ENCODE data around the gene MXRA7. TPM values are rescaled to one million over a fixed set of nuclear protein-coding genes. Genes with fewer than 3 reads are reported as not detected.

MXRA7 gene
- total RNA-seq, 1 experiment from 2014 or later, result 77.9 TPM

- no peak overlapping the region for H3K27ac ChIP-seq (ENCODE audit: low read length)
- POLR2A ChIA-PET, result no interaction called here
- H3K9me3 ChIP-seq (ENCODE audit: control insufficient read depth, insufficient read depth, low read depth, low read length), result no peaks in the 10 kb centered on the region
- CTCF ChIA-PET, result no interaction called here
- in situ Hi-C loops (cut with HindIII; ENCODE audit: low pct_unique_long_range_greater_than_20kb, low sequenced_read_pairs), result no loop called here
- H3K4me1 ChIP-seq (ENCODE audit: control insufficient read depth, insufficient read depth, low read length), result peaks cover 38% of the 10 kb centered on the region
- ATAC-seq, result no peak
- H3K36me3 ChIP-seq (ENCODE audit: control insufficient read depth, insufficient read depth, low read length), result no peaks in the 10 kb centered on the region
- no TSS peak for BruUV-seq (replicated peaks)
- H3K27me3 ChIP-seq (ENCODE audit: control insufficient read depth, insufficient read depth, low read length), result no peaks in the 10 kb centered on the region
- no peak for DNase-seq (ENCODE audit: low read depth, low spot score)
- H3K4me3 ChIP-seq (ENCODE audit: low read depth in 2 of 2, low read length in 2 of 2), result no peak overlapping the region
- intact Hi-C loops (cut with micrococcal nuclease; ENCODE audit: unreplicated experiment), result no loop called here
- TF ChIP-seq, protein P1, sequence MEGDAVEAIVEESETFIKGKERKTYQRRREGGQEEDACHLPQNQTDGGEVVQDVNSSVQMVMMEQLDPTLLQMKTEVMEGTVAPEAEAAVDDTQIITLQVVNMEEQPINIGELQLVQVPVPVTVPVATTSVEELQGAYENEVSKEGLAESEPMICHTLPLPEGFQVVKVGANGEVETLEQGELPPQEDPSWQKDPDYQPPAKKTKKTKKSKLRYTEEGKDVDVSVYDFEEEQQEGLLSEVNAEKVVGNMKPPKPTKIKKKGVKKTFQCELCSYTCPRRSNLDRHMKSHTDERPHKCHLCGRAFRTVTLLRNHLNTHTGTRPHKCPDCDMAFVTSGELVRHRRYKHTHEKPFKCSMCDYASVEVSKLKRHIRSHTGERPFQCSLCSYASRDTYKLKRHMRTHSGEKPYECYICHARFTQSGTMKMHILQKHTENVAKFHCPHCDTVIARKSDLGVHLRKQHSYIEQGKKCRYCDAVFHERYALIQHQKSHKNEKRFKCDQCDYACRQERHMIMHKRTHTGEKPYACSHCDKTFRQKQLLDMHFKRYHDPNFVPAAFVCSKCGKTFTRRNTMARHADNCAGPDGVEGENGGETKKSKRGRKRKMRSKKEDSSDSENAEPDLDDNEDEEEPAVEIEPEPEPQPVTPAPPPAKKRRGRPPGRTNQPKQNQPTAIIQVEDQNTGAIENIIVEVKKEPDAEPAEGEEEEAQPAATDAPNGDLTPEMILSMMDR (IDR thresholded peaks at IDR 0.05), result no peak
Measured at GRCh38 chr17:76706817-76707216, 3.9 kb downstream of the MXRA7 start.

GRCh38 chr17:76704805-76705204 is 6.0 kb downstream of the MXRA7 start:
- intact Hi-C loops (cut with micrococcal nuclease; ENCODE audit: unreplicated experiment), result no loop called here
- CTCF ChIA-PET, result interaction anchor here (0.6 kb wide), 2 partner anchors 80 to 84 kb away, joined by 5 to 6 read pairs; no protein-coding TSS in a partner anchor

More at GRCh38 chr17:76704805-76705204, 6.0 kb downstream of the MXRA7 start:
- Histone ChIP-seq H3K27me3 (ENCODE audit: control insufficient read depth, insufficient read depth, low read length) (no peaks in the 10 kb centered on the region), H3K9me3 (ENCODE audit: control insufficient read depth, insufficient read depth, low read depth, low read length) (no peaks in the 10 kb centered on the region), H3K4me1 (ENCODE audit: control insufficient read depth, insufficient read depth, low read length) (peaks cover 33% of the 10 kb centered on the region), H3K36me3 (ENCODE audit: control insufficient read depth, insufficient read depth, low read length) (no peaks in the 10 kb centered on the region), H3K27ac (ENCODE audit: low read length) (no peak overlapping the region), H3K4me3 (ENCODE audit: low read depth in 2 of 2, low read length in 2 of 2) (no peak overlapping the region)
- ATAC-seq, result no peak
- POLR2A ChIA-PET, result no interaction called here
- BruUV-seq (replicated peaks), result no TSS peak
- no peak for DNase-seq (ENCODE audit: low read depth, low spot score)
- in situ Hi-C loops (cut with HindIII; ENCODE audit: low pct_unique_long_range_greater_than_20kb, low sequenced_read_pairs), result no loop called here
- TF ChIP-seq, protein P1 (IDR thresholded peaks at IDR 0.05), result no peak
- TF ChIP-seq SIN3A (IDR thresholded peaks at IDR 0.05; ENCODE audit: borderline replicate concordance, insufficient read depth, low read depth, low read length), result no peak
- no peak for TF ChIP-seq POLR2AphosphoS5 (IDR thresholded peaks at IDR 0.05; ENCODE audit: low read depth, low read length)
- no peak for TF ChIP-seq TCF7L2 (IDR thresholded peaks at IDR 0.05; ENCODE audit: low read depth, low read length)
- no peak for TF ChIP-seq REST (IDR thresholded peaks at IDR 0.05; ENCODE audit: insufficient read depth in 1 of 2, low read depth in 2 of 2, low read length in 1 of 2)

Data from Panc1 (cell line).